K562 (cell line): ENCODE measurements around the gene FOSL1. TPM values are rescaled to one million over a fixed set of nuclear protein-coding genes. Genes with fewer than 3 reads are reported as not detected.
A peak's percentile ranks its signal among the peaks of the same experiment; 100 is the strongest.

Source experiments
- ERF ChIP-seq: fragments of 450-650 bp; formaldehyde crosslinking; IDR thresholded peaks from 2 replicates; pipeline ENCODE4 v1.4.0; 2020; ENCODE audit warnings: mild to moderate bottlenecking, mixed read lengths
- HMGN3 ChIP-seq: IDR thresholded peaks from 2 replicates; pipeline ENCODE4 v1.6.1; 2011; ENCODE audit warnings: borderline replicate concordance, low read depth, mild to moderate bottlenecking, mixed read lengths, low read length; ENCODE audit not compliant: insufficient read length; ENCODE audit errors: extremely low read depth
- LCOR ChIP-seq: sonication (generic); formaldehyde crosslinking; IDR thresholded peaks from 2 replicates; pipeline ENCODE4 v1.8.0; 2022; ENCODE audit warnings: mild to moderate bottlenecking, missing genetic modification reagents
- MYC ChIP-seq, 2 experiments: fragments of 250-450 bp in 1 of 2; sonication (Bioruptor Pico) in 1 of 2; IDR thresholded peaks; 2 replicates each; pipeline versions ENCODE4 v1.5.1 to v1.6.1; 2012 to 2021; ENCODE audit warnings: low read depth in 2 of 2, borderline replicate concordance in 1 of 2, improper control_type of control experiment in 1 of 2, low read length in 1 of 2, mild to moderate bottlenecking in 1 of 2, moderate library complexity in 1 of 2
- PHF8 ChIP-seq: fragments of 200-600 bp; sonication (generic); IDR thresholded peaks from 2 replicates; pipeline ENCODE4 v1.6.1; 2012; ENCODE audit warnings: mixed run types, mild to moderate bottlenecking, inconsistent platforms, low read length, moderate library complexity, borderline replicate concordance
- RNF2 ChIP-seq: sonication (generic); IDR thresholded peaks from 2 replicates; pipeline ENCODE4 v1.6.1; 2016
- SMAD4 ChIP-seq: fragments of 250-450 bp; sonication (Bioruptor Pico); conservative IDR thresholded peaks from 2 replicates; pipeline ENCODE4 v1.8.0; 2021; ENCODE audit warnings: inconsistent platforms, mild to moderate bottlenecking, moderate library complexity
- STAT5A ChIP-seq: IDR thresholded peaks from 2 replicates; pipeline ENCODE4 v1.6.1; 2012; ENCODE audit warnings: low read length, inconsistent platforms, borderline replicate concordance
- ZBTB17 ChIP-seq: fragments of 450-650 bp; formaldehyde crosslinking; IDR thresholded peaks from 2 replicates; pipeline ENCODE4 v1.4.0; 2020; ENCODE audit warnings: mild to moderate bottlenecking
- ZFP36 ChIP-seq: fragments of 150-350 bp; IDR thresholded peaks from 2 replicates; pipeline ENCODE4 v1.6.1; 2018; ENCODE audit warnings: low read length, low read depth; ENCODE audit not compliant: partially characterized antibody
- polyA plus RNA-seq, 8 experiments: library from polyadenylated mRNA; depleted of rRNA in 4 of 8; stranded (reverse) in 5 of 8; unstranded in 3 of 8; fragments of >200 nt; fragmentation: Nextera tagmentation in 2 of 8; fragmentation: Illumina TruSeq in 1 of 8; extraction: Ambion mirVana in 2 of 8; extraction: Trizol in 1 of 8; gene quantifications; 2 replicates each; pipeline versions ENCODE4 v1.2.1 to v1.2.3, GENCODE V29; 2011 to 2014; ENCODE audit warnings: inconsistent platforms in 1 of 8, missing spikeins in 1 of 8
- total RNA-seq, 7 experiments: library from RNA; depleted of rRNA in 6 of 7; stranded (reverse); fragments of >200 nt in 6 of 7; fragmentation: Illumina TruSeq in 2 of 7; extraction: Trizol in 2 of 7; gene quantifications; 2 replicates each; pipeline versions ENCODE4 v1.2.1 to v1.2.3, GENCODE V29; 2011 to 2021; ENCODE audit warnings: low replicate concordance in 1 of 7
- TF ChIP-seq, protein P1 (sequence below): fragments of 250-450 bp; sonication (Bioruptor Pico); IDR thresholded peaks from 2 replicates; pipeline ENCODE4 v1.9.0; 2021; ENCODE audit warnings: mild to moderate bottlenecking
- TF ChIP-seq, protein P2 (sequence below): fragments of 450-650 bp; formaldehyde crosslinking; IDR thresholded peaks from 2 replicates; pipeline ENCODE4 v1.4.0; 2020; ENCODE audit warnings: mild to moderate bottlenecking
- TF ChIP-seq, protein P3 (sequence below): fragments of 250-450 bp; sonication (Bioruptor Pico); IDR thresholded peaks from 2 replicates; pipeline ENCODE4 v1.4.0; 2020
- TF ChIP-seq, protein P4 (sequence below), 2 experiments: fragments of 450-650 bp; IDR thresholded peaks; 2 replicates each; pipeline ENCODE4 v1.6.1; 2016
- TF ChIP-seq, protein P5 (sequence below): fragments of 150-350 bp; IDR thresholded peaks from 2 replicates; pipeline ENCODE4 v1.6.1; 2014; ENCODE audit warnings: low read depth, mild to moderate bottlenecking, low read length, borderline replicate concordance

FOSL1 gene
- total and polyA plus RNA-seq, 9 of the 15 experiments (the other 6 are each of a cell fraction or from before 2014, with no cell fraction given), result 3.5 to 39.6 (median 10.0) TPM

DNA sequence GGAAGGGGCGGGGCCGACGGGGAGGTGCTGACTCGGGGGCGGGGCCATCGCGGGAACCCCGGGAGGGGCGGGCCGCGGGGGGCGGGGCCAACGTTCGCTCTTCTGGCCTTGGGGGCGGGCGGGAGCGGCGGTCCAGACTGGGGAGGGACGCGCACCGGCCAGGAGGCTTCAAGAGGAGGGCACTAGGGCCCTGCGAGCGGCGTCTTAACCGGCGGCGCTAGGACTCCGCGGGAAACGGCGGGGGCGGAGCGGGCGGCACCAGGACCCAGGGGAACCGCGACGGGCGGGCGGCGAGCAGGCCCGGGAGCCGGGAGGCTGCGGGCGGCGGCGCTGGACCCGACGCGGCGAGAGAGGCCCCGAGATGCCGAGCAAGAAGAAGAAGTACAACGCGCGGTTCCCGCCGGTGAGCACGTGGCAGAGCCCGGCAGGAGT, 19.0 kb upstream of the FOSL1 start, which contains the start of gene DRAP1 (continued):
- TF ChIP-seq, protein P1, sequence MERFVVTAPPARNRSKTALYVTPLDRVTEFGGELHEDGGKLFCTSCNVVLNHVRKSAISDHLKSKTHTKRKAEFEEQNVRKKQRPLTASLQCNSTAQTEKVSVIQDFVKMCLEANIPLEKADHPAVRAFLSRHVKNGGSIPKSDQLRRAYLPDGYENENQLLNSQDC (CRISPR knock-in tag), result peak; percentile 60; the same call in 1 of the 2 replicates
- TF ChIP-seq, protein P2, sequence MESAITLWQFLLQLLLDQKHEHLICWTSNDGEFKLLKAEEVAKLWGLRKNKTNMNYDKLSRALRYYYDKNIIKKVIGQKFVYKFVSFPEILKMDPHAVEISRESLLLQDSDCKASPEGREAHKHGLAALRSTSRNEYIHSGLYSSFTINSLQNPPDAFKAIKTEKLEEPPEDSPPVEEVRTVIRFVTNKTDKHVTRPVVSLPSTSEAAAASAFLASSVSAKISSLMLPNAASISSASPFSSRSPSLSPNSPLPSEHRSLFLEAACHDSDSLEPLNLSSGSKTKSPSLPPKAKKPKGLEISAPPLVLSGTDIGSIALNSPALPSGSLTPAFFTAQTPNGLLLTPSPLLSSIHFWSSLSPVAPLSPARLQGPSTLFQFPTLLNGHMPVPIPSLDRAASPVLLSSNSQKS (CRISPR knock-in tag), result no peak
- TF ChIP-seq PHF8 (peak; percentile 52; the same call in 1 of the 2 replicates), STAT5A (peak; percentile 48; the same call in 1 of the 2 replicates), ZBTB17 (CRISPR knock-in tag) (peak; percentile 88), LCOR (CRISPR knock-in tag) (peak; percentile 84; the same call in 1 of the 2 replicates), ZFP36 (peak; percentile 75), HMGN3 (peak; percentile 98), ERF (CRISPR knock-in tag) (peak; percentile 84; the same call in 1 of the 2 replicates), SMAD4 (CRISPR knock-in tag) (peak; percentile 99), MYC (IDR thresholded peaks at IDR 0.05; ENCODE audit: low read depth, low read length) (peak; percentile 86), MYC (CRISPR knock-in tag; IDR thresholded peaks at IDR 0.05; ENCODE audit: borderline replicate concordance, low read depth) (no peak), RNF2 (peak; percentile 99)
- TF ChIP-seq, protein P3, sequence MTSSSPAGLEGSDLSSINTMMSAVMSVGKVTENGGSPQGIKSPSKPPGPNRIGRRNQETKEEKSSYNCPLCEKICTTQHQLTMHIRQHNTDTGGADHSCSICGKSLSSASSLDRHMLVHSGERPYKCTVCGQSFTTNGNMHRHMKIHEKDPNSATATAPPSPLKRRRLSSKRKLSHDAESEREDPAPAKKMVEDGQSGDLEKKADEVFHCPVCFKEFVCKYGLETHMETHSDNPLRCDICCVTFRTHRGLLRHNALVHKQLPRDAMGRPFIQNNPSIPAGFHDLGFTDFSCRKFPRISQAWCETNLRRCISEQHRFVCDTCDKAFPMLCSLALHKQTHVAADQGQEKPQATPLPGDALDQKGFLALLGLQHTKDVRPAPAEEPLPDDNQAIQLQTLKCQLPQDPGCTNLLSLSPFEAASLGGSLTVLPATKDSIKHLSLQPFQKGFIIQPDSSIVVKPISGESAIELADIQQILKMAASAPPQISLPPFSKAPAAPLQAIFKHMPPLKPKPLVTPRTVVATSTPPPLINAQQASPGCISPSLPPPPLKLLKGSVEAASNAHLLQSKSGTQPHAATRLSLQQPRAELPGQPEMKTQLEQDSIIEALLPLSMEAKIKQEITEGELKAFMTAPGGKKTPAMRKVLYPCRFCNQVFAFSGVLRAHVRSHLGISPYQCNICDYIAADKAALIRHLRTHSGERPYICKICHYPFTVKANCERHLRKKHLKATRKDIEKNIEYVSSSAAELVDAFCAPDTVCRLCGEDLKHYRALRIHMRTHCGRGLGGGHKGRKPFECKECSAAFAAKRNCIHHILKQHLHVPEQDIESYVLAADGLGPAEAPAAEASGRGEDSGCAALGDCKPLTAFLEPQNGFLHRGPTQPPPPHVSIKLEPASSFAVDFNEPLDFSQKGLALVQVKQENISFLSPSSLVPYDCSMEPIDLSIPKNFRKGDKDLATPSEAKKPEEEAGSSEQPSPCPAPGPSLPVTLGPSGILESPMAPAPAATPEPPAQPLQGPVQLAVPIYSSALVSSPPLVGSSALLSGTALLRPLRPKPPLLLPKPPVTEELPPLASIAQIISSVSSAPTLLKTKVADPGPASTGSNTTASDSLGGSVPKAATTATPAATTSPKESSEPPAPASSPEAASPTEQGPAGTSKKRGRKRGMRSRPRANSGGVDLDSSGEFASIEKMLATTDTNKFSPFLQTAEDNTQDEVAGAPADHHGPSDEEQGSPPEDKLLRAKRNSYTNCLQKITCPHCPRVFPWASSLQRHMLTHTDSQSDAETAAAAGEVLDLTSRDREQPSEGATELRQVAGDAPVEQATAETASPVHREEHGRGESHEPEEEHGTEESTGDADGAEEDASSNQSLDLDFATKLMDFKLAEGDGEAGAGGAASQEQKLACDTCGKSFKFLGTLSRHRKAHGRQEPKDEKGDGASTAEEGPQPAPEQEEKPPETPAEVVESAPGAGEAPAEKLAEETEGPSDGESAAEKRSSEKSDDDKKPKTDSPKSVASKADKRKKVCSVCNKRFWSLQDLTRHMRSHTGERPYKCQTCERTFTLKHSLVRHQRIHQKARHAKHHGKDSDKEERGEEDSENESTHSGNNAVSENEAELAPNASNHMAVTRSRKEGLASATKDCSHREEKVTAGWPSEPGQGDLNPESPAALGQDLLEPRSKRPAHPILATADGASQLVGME (CRISPR knock-in tag), result peak; percentile 71
- TF ChIP-seq, protein P4, sequence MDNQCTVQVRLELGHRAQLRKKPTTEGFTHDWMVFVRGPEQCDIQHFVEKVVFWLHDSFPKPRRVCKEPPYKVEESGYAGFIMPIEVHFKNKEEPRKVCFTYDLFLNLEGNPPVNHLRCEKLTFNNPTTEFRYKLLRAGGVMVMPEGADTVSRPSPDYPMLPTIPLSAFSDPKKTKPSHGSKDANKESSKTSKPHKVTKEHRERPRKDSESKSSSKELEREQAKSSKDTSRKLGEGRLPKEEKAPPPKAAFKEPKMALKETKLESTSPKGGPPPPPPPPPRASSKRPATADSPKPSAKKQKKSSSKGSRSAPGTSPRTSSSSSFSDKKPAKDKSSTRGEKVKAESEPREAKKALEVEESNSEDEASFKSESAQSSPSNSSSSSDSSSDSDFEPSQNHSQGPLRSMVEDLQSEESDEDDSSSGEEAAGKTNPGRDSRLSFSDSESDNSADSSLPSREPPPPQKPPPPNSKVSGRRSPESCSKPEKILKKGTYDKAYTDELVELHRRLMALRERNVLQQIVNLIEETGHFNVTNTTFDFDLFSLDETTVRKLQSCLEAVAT (IDR thresholded peaks at IDR 0.05), result peak; percentile 46 to 99; a peak in 2 of 4 replicates
- TF ChIP-seq, protein P5, sequence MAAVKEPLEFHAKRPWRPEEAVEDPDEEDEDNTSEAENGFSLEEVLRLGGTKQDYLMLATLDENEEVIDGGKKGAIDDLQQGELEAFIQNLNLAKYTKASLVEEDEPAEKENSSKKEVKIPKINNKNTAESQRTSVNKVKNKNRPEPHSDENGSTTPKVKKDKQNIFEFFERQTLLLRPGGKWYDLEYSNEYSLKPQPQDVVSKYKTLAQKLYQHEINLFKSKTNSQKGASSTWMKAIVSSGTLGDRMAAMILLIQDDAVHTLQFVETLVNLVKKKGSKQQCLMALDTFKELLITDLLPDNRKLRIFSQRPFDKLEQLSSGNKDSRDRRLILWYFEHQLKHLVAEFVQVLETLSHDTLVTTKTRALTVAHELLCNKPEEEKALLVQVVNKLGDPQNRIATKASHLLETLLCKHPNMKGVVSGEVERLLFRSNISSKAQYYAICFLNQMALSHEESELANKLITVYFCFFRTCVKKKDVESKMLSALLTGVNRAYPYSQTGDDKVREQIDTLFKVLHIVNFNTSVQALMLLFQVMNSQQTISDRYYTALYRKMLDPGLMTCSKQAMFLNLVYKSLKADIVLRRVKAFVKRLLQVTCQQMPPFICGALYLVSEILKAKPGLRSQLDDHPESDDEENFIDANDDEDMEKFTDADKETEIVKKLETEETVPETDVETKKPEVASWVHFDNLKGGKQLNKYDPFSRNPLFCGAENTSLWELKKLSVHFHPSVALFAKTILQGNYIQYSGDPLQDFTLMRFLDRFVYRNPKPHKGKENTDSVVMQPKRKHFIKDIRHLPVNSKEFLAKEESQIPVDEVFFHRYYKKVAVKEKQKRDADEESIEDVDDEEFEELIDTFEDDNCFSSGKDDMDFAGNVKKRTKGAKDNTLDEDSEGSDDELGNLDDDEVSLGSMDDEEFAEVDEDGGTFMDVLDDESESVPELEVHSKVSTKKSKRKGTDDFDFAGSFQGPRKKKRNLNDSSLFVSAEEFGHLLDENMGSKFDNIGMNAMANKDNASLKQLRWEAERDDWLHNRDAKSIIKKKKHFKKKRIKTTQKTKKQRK, result peak; percentile 61; the same call in 1 of the 2 replicates
